NCI-H2029 (cell line): Measurements from ENCODE around the gene SRSF7.
"Not testable (repeated sequence)": the region's sequence is repeated elsewhere in the genome, so short reads cannot be mapped to it uniquely, and the experiment has no call there.

Source experiments
- DNase-seq: peaks from one replicate; lab custom pipeline; 2025; lab: John Stamatoyannopoulos, UW

The SRSF7 gene

DNA sequence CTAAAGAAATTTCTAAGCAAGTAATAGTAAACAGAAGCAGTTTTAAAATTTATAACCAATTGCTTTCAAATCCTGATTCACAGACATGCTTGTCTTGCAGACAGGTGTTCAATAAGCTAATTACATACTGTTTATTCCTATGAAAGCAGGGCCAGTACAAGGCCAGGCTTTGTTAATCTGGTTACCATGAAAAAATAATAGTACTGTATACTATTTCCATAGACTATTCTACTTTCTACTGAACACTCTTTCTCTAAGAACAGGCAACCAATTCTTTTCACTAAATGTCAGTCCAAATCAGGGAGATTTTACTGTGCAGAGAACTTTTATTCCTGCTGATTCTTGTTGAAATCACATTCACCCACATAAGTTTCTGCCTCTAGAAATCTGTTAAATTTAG lies 2.9 kb upstream of the SRSF7 start:
- no peak for DNase-seq

DNA sequence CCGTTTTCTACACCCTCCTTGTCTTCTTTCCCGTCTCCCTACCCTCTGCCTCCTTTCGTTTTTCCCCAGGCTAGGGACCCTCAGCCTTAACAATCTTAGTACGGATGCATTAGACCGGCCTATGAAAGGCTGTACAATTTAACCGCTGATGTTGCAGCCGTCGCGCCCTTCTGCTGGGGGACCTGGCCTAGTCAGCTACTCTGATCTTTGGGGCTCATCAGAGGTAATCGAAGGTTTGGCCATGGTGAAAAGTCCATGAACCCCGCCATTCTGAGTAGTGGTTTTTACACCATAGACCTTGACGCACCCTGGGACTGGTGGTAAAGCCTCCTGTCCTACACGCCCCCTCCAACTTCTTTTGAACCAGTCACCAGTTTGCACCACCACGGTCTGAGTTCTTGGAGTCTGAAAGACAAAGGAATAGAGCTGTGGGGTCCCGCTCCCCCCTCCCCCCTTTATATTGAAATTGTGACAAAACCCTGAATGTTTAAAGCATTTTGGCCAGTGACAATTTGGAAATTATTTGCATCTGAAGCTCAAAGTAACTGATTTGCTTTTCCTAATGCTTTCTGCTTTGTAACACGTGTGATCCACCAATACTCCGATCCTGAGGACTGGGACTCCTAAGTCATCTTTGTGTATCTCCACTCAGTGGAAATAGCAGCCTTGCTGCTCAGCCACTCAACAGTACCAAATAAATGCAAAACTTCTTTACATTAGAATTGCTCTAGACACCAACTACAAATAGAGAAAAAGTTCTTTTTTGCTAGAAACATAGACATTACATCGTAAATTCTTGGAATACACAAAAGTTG lies 642 bp upstream of the SRSF7 start:
- DNase-seq, result no peak

DNA sequence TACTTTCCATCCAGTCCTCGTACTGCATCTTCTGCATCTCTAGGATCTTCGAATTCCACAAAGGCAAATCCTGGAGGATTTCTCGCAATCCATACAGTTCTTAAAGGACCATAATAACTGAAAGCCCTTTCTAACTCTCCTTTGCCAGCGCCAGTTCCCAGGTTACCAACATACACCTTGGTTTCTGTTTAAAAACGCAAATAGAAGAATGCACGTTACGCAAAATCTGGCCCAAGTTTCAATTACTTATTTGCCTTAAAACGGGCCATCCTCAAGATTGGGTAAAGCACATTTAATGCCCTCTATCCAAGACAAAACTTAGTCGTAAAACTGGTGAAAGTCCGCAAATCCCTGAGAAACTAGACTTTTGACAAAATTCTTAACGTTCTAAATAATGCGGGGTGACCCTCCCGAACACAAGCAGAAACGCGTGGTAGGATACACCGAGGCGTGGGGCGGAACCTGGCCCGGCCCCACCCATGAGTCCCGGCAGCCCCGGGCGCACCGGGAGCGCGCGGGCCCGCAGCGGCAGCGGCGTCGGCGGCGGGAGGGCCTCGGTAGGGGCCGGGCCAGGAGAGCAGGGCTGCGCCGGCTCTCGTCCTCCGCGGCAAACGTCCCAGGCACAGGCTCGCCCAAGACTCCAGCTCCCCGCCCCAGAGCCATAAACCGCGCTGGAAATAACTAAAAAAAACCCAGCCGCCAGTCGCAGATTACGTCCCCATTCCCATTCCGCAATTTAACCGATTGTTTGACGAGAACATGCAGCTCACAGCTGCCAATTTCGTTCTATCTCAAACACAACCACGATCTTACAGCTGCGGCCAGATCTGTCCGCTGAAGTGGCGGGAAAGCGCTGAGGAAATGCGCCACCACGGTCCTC lies 910 bp downstream of the SRSF7 start:
- peak; percentile 9 for DNase-seq

DNA sequence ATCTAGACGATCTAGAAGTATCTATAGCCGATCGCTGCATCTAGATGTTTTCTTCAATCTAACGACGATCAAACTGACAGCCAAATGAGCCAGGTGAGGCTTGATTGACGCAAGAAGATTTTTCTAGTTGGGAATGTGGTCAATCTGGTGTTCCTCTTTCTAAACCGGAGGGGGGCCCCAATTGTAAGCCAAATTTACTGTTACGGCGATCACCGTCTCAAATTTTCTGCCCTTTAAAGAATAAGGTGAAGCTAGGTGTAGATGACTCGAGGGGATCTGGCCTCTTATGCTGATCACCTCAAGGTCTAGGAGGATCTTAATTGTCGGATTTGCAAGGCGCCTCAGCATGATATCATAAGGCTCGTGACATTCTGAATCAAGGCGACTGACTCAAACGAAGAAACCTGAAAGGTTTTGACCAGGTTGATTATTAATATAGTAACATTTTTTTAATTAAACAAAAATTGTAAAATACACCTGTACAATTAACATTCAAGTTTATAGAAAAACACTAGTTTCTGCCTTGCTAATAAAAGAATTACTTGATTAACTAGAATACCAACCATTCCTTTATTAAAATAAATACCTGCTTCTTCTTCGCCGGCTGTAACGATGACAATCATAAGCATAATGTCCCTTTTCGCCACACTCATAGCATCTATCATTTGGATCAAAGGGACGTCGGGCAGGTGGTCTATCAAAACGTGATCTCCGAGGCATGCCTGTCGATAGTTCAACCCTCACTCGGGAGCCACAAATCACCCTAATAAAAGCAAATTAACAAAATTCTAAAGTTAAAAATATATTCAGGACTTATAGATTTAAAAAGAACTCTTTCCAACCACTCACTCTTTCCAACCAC lies 2.0 kb downstream of the SRSF7 start:
- DNase-seq, result no peak

DNA sequence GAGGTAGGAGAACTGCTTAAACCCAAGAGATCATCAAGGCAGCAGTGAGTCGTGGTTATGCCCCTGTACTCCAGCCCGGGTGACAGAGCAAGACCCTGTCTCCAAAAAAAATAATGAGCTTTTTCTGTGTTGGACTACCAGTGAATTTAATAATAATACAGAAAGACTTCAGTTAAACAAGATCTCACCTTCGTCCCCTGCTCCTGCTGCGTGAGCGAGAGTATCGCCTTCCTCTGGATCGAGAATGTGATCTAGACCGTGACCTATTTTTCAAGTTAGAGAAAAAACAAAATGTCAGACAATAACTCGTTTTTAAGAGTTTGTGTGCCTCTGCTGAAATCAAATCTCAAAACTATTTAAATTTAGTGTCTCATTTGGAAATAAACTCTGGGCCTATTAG lies 2.8 kb downstream of the SRSF7 start:
- no peak for DNase-seq

DNA sequence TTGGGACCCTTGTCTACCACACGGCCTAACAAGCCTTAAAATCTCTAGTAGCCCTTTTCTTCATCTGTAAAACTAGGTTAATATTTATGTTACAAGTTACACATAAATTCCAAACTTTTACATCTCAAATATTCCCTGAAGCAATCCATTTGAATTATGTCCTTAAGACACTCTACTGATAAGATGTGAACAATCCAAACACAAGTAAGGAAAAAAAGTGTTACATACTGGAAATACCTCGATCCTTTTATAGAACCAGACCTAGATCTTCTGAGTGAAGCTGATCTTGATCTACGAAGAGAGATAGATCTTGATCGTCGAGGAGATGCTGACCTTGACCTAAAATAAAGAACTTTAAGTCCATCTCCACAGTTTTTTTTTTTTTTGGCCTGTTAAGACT lies 3.3 kb downstream of the SRSF7 start:
- no peak for DNase-seq

DNA sequence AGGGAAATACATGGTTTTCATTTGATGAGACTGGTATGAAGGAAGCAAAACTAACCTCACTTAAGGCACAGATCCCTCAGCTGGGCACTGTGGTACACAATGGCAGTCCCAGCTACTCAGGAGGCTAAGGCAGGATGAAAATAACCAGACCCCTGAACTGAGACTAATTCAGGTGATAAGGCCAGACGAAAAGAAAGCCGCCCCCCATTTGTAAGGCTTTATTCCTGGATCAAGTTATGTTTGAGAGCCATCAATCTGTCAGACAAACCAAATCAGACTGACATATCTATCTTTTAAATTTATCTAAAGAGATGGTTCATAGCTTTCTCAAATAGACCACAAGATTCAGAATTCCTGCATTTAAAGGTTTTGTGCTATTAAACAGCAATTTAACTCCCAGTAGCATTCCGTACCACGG lies 4.1 kb downstream of the SRSF7 start:
- no peak for DNase-seq

DNA sequence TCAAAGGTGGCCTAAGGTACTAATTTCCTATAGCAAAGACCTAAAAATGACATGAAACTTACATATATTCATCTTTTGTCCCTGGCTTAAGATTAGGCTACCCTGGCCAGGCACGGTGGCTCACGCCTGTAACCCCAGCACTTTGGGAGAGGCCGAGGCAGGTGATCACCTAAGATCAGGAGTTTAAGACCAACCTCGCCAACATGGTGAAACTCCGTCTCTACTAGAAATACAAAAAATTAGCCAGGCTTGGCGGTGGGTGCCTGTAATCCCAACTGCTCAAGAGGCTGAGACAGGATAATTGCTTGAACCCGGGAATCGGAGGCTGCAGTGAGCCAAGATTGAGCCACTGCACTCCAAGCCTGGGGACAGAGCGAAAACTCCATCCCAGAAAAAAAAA lies 5.9 kb downstream of the SRSF7 start:
- no peak for DNase-seq

DNA sequence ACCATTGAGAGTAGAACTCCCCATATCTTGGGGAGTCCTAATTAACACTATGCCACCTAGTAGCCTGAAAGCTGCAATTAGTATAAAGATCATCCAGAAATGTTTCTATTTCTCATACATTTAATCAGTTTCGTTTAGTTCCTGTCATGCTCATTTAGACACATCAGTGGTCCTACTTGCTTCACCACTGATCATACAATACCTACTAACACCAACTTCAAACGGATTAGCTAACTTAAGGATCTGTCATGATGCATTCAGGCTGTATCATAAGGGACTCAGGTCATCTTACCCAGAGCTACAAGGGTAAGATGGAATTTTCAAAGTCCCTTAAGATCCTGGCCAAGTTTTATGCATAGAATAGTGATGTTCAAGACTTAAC lies 6.8 kb downstream of the SRSF7 start:
- DNase-seq, result no peak

DNA sequence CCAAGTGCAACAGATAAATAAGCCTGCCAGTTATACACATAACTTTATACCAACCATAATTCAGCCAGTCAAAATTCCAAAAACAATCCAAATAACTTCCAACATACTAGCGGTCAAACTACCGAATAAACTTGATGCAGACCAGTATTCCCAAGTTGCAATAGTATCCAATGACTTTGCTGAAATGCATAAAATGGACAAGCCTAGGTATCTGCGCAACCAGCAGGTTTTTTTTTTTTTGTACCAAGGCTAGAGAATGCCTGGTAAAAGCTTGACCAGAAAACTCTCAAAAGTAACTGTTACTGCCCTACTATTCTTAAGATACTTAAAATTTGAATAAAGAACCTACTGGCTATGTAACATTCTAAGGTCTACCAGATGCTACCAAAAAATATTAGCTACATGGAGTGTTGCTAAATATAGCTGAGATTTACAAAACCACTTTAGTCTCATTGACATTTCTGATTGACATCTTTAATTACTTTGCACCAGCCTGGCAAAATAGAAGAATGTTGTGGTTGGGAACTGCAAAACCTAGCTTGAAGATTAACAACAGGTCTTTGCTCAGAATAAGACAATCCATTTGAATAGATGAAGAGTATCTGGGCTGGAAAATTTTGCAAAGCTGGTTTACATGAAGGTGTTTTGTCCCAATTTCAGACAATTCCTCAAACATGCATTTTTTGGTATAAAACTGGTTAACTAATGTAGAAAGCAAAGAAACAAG lies 7.3 kb downstream of the SRSF7 start:
- DNase-seq, result no peak

DNA sequence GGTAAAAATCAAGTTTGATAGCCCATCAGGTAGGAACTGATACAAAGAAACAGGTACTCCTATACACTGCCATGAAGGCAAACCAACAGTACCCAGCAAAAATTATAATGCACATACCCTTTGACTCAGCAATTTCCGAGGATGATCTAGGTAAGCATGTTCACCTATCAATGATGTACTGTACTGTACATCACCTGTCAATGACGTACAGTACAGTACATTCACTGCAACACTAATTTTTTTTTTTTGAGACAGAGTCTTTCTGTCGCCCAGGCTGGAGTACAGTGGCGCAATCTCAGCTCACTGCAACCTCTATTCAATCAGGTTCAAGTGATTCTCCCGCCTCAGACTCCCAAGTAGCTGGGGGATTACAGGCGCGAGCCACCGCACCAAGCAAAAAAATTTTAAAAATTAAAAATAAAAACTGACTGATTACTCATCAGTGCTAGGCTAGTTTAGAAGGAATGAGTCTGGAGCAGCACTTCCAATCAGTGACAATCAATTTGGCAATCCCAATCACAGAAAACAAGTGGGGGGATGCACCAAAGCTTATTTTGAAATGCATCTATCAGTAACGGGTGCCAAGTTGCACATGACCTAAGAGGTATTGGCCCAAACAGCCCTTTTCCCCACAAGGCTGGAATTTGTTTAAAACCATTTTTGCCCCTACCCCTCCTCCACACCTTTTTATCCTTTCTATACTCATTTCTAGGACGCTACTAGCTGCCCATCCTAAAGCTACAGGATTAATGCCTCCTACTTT lies 8.2 kb downstream of the SRSF7 start:
- no peak for DNase-seq

DNA sequence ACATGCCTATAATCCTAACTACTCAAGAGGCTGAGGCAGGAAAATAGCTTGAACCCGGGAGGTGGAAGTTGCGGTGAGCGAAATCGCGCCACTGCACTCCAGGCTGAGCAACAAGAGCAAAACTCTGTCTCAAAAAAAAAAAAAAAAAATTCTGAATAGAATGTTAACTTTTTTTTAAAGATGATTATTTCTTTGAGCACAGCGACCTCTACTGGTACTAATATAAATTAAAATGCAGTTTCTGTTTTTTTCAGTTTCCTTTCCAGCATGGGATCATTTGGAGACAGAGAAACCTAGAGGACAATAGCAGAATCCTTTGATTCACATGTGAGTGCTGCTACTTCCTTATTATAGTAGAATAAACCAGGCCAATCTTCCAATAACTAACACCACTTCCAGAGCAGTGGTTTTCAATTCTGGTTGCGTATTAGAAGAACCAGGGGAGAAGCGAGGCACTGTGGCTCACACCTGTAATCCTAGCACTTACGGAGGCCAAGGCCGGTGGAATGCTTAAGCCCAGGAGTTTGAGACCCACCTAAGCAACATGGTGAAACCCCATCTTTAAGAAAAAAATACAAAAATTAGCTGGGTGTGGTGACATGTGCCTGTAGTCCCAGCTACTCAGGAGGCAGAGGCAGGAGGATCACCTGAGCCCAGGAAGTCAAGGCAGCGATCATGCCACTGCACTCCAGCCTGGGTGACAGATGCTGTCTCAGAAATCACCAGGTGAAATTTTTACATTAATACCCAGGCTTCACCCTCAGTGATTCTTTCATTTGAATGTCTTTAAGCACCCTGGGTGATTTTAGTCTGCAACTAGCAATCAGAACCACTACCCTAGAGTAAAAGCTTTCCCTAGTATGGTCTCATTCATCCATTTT lies 10.1 kb downstream of the SRSF7 start:
- no peak for DNase-seq

DNA sequence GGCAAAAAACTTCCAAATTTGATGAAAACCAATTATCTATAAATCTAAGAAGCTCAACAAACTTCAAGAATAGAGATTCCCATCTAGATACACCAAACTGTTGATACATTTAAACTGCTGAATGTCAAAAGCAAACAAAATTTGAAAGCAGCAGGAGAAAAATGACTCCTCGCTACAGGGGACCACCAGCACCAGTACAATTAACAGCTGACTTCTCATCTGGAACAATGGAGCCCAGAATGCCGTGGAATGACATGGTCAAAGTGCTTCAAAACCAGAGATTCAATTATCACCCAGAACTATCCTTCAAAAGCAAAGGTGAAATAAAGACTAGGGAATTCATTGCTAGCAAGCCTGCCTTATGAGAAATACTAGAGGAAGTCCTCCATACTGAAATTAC lies 11.6 kb downstream of the SRSF7 start:
- no peak for DNase-seq

DNA sequence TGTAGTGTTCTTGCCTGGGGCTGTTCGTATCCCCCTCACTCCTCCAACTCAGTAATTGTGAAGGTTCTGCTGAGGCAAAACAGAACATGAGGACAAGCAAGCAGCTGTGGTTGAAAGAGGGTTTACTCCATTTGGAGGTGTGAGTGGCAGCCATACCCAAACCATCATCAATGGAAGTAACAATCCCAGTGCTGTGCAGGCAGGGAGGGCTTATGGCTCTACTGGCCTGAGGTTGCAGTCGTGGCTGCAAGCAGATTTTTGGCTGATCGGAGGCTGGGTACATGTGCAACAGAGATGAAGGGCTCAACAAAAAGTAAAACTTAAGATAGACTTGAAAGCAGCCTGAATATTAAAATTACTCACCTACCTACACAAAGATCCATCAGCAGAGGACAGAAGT lies 13.2 kb downstream of the SRSF7 start:
- no peak for DNase-seq

DNA sequence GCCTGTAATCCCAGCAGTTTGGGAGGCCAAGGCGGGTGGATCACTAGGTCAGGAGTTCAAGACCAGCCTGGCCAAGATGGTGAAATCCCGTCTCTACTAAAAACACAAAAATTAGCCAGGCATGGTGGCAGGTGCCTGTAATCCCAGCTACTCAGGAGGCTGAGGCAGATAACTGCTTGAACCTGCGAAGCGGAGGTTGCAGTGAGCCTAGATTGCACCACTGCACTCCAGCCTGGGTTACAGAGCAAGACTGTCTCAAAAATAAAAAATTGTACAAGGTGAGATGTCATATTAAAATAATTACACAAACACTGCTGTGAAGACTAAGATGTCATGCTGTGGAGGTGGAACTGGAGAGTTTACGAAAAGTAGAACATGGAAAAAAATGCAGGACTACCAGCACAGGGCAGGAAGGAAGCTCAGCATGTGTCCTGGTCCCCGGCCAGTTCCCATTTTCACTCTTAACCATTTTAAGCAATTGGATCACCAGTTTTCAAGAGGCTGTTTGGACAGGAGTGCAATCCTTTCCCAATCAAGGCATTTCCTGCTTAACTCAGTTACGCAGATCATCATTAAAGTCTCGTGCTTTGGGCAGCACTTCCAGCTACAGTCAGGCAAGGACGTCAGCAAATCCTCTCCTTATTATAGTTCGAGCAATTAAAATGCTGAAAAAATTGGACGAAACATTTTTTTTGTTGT lies 14.0 kb downstream of the SRSF7 start:
- DNase-seq, result not testable (repeated sequence)

DNA sequence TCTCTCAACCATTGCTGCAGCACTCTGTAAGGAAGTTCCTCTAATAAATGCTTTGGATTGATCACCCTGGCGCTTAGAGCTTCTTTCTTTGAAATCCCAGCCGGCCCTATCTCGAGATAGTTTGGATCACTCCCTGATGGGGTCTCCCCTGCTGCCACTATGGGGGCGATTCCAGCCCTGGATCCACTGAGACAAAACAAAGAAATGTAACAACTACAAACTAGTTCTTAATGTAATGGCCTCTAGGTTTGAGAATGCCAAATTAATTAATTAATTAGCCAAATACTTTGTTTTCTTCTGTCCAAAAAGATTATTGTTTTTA lies 15.2 kb downstream of the SRSF7 start:
- no peak for DNase-seq

DNA sequence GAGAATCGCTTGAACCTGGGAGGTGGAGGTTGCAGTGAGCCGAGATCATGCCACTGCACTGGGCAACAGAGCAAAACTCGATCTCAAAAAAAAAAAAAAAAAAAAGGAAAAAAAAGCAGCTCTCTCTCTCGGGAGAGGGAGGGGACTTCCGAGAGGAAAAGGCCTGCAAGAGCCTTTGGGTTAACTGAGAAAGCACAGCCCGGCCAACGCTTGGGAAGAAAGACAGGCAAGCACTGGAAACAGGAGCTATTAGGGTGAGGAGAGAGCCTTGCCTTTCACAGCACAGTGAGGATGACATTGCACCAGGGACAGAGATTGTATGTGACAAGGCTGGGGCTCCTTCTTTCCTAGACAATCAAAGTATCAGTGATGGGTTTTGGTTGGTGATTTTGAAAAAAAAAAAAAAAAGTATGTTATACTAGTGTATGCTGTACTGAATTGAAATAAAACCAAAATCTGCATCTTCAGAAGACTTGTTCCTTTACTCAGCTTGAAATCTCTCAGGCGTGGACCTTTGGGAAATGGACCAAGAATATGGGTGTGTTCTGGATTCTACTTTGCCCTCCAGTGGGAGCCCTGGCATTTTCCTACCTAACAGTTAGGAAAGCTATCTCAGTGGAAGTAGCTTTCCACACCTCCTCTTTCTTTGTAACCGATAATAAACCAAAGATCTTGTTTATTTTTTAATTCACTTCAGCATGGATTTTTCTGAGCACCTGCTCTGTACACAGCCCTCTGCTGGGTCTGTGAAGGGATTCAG lies 16.7 kb downstream of the SRSF7 start:
- no peak for DNase-seq

DNA sequence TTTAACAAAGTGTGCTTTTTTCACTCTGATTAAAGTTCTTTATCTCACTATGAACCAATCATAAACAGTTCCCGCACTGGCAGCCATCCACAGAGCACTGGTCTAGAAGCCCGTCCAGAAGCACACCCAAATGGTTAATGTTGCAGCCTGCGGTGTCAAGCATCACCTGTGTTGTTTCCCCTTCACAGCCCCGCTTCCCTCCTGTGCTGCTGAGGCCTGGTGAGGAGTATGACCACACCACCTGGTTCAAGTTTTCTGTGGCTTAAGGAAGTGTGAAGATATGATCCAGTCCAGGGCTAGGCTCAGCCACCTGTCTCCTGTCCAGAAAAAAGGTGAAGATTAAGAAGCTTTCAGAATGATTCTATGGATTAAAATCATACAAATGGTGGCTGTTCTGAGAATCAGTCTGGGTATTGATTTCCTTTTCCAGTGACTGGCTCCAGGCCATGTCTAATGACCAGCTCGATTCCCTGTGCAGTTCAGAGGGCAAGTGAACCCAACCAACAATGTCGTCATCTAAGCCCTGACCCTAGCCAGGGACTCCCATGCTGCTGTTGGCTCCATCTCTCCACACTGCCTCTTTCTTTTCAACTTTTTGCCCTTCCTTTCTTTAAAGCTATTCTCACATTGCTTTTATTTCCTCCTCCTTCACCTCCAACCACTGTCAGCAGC lies 17.7 kb downstream of the SRSF7 start:
- no peak for DNase-seq
